Endothelial cell of umbilical vein (primary cell): ENCODE results near the gene RPEL1. TPM values are rescaled to one million over a fixed set of nuclear protein-coding genes. Genes with fewer than 3 reads are reported as not detected.

ENCODE experiments used
- BruUV-seq: library from RNA; stranded (reverse); fragments of 400-500 nt; replicated peaks from 2 replicates; lab custom pipeline; 2021; lab: Mats Ljungman, UMichigan
- CTCF ChIA-PET: fragments of 300-600, 350-600 bp; sonication (Branson Sonifier 250); formaldehyde crosslinking; loops from one replicate; lab custom pipeline; 2021; ENCODE audit warnings: antibody characterized with exemption, inconsistent platforms; lab: Charles Lee
- POLR2A ChIA-PET: fragments of 300-600, 350-600 bp; sonication (Branson Sonifier 250); formaldehyde crosslinking; loops from one replicate; lab custom pipeline; 2021; ENCODE audit warnings: antibody characterized with exemption, inconsistent platforms; lab: Charles Lee
- DNase-seq: peaks from one replicate; pipeline ENCODE4 v3.0.0-alpha.2; 2011; ENCODE audit warnings: low read depth, low spot score
- FAIRE-seq: peaks from 2 replicates; lab custom pipeline; 2011; peaks lifted over from hg19 to GRCh38; lab: Jason Lieb, UNC
- H2AFZ ChIP-seq: 2 replicates; pipeline ENCODE4 v1.6.0; 2012; ENCODE audit warnings: low read depth, low read length, control low read depth, inconsistent platforms
- H3K27ac ChIP-seq: 2 replicates; pipeline ENCODE4 v1.5.1; 2011; ENCODE audit warnings: low read depth, mild to moderate bottlenecking, control low read depth, low read length, moderate library complexity; ENCODE audit not compliant: insufficient read depth
- H3K27me3 ChIP-seq, 2 experiments: 2 replicates each; pipeline versions ENCODE4 v1.6.0 to v1.6.1; 2011; ENCODE audit warnings: low read length in 2 of 2, mixed read lengths in 1 of 2; ENCODE audit not compliant: control insufficient read depth in 2 of 2, insufficient read depth in 2 of 2
- H3K36me3 ChIP-seq, 2 experiments: 2 replicates in 1 of 2; 3 replicates in 1 of 2; pipeline ENCODE4 v1.5.1; 2011; ENCODE audit warnings: low read length in 2 of 2, mild to moderate bottlenecking in 1 of 2, moderate library complexity in 1 of 2; ENCODE audit not compliant: control insufficient read depth in 2 of 2, insufficient read depth in 2 of 2; ENCODE audit errors: extremely low read depth in 1 of 2
- H3K4me1 ChIP-seq: 3 replicates; pipeline ENCODE4 v1.5.1; 2011; ENCODE audit warnings: mild to moderate bottlenecking, low read length; ENCODE audit not compliant: control insufficient read depth, insufficient read depth; ENCODE audit errors: extremely low read depth
- H3K4me2 ChIP-seq: 2 replicates; pipeline ENCODE4 v1.6.1; 2011; ENCODE audit warnings: low read length, control low read depth, mixed read lengths; ENCODE audit not compliant: insufficient read depth
- H3K4me3 ChIP-seq, 3 experiments: fragments of 200-600 bp in 1 of 3; sonication (generic), shearing (Covaris generic) in 1 of 3; replicated peaks in 1 of 3; 2 replicates each; pipeline ENCODE4 v1.5.1; 2011 to 2016; ENCODE audit warnings: control low read depth in 3 of 3, low read length in 3 of 3, mild to moderate bottlenecking in 2 of 3, inconsistent platforms in 1 of 3, low read depth in 1 of 3, moderate library complexity in 1 of 3; ENCODE audit not compliant: insufficient read depth in 1 of 3
- H3K79me2 ChIP-seq: 2 replicates; pipeline ENCODE4 v1.6.0; 2012; ENCODE audit warnings: low read length, inconsistent platforms; ENCODE audit not compliant: control insufficient read depth, insufficient read depth
- H3K9ac ChIP-seq: replicated peaks from 2 replicates; pipeline ENCODE3; 2011; ENCODE audit warnings: low read length, control low read depth; ENCODE audit not compliant: insufficient read depth; ENCODE audit errors: extremely low read depth
- H3K9me1 ChIP-seq: replicated peaks from 3 replicates; pipeline ENCODE4 v1.6.0; 2011; ENCODE audit warnings: mild to moderate bottlenecking, low read length; ENCODE audit not compliant: control insufficient read depth, insufficient read depth; ENCODE audit errors: extremely low read depth
- H3K9me3 ChIP-seq: replicated peaks from 2 replicates; pipeline ENCODE4 v1.5.1; 2012; ENCODE audit warnings: low read length, inconsistent platforms; ENCODE audit not compliant: control insufficient read depth, insufficient read depth
- H4K20me1 ChIP-seq: replicated peaks from 2 replicates; pipeline ENCODE3; 2011; ENCODE audit warnings: mild to moderate bottlenecking, low read length; ENCODE audit not compliant: control insufficient read depth, insufficient read depth; ENCODE audit errors: extremely low read depth
- CTCF ChIP-seq, 2 donors: IDR thresholded peaks; 1 replicate in 1 of 2; 2 replicates in 1 of 2; pipeline ENCODE4 v1.5.1; 2011; ENCODE audit warnings: low read length in 2 of 2, mild to moderate bottlenecking in 2 of 2, moderate library complexity in 2 of 2, control low read depth in 1 of 2, inconsistent platforms in 1 of 2, low read depth in 1 of 2; ENCODE audit not compliant: insufficient read depth in 1 of 2; ENCODE audit errors: extremely low read depth in 1 of 2
- EZH2 ChIP-seq: IDR thresholded peaks from 2 replicates; pipeline ENCODE4 v1.6.1; 2012; ENCODE audit warnings: borderline replicate concordance, low read depth, mild to moderate bottlenecking, moderate library complexity, low read length, inconsistent platforms; ENCODE audit not compliant: severe bottlenecking
- FOS ChIP-seq: IDR thresholded peaks from 2 replicates; pipeline ENCODE4 v1.6.1; 2011; ENCODE audit warnings: mild to moderate bottlenecking, low read length, moderate library complexity, borderline replicate concordance; ENCODE audit not compliant: insufficient read depth
- GATA2 ChIP-seq: IDR thresholded peaks from 2 replicates; pipeline ENCODE4 v1.7.0; 2011; ENCODE audit warnings: low read depth, mild to moderate bottlenecking, moderate library complexity, mixed read lengths, low read length; ENCODE audit not compliant: insufficient read length, insufficient read depth
- JUN ChIP-seq: IDR thresholded peaks from 2 replicates; pipeline ENCODE4 v1.6.1; 2011; ENCODE audit warnings: borderline replicate concordance, low read depth; ENCODE audit not compliant: insufficient read length, insufficient read depth
- MAX ChIP-seq: IDR thresholded peaks from 2 replicates; pipeline ENCODE4 v1.6.1; 2011; ENCODE audit not compliant: insufficient read depth, insufficient read length
- MYC ChIP-seq: IDR thresholded peaks from one replicate; pipeline ENCODE4 v1.6.1; 2011; ENCODE audit warnings: mild to moderate bottlenecking, low read depth, low read length
- POLR2A ChIP-seq: IDR thresholded peaks from 2 replicates; pipeline ENCODE4 v1.6.1; 2012; ENCODE audit warnings: low read depth, mild to moderate bottlenecking, control low read depth, low read length
- POLR2AphosphoS5 ChIP-seq: IDR thresholded peaks from 2 replicates; pipeline ENCODE4 v1.6.1; 2012; ENCODE audit warnings: low read depth, mild to moderate bottlenecking, control low read depth, low read length, moderate library complexity; ENCODE audit not compliant: insufficient read depth
- dilution Hi-C: fragments of 300-500 bp; cut with MboI; formaldehyde crosslinking; loops from one replicate; pipeline ENCODE4 v1.15.0; 2019; ENCODE audit warnings: low sequenced_read_pairs; ENCODE audit not compliant: extremely low pct_ligation_motif_present
- intact Hi-C: fragments of 100-400 bp; cut with micrococcal nuclease; formaldehyde crosslinking; loops from one replicate; pipeline ENCODE4 v1.10.0; 2022
- polyA plus RNA-seq, 4 experiments: library from polyadenylated mRNA; depleted of rRNA in 3 of 4; stranded (reverse) in 3 of 4; unstranded in 1 of 4; fragments of >200 nt; gene quantifications; 2 replicates each; pipeline versions ENCODE4 v1.2.1 to v1.2.3, GENCODE V29; 2011 to 2012; ENCODE audit warnings: missing spikeins in 1 of 4
- total RNA-seq: library from RNA; stranded (reverse); gene quantifications from 2 replicates; pipeline ENCODE4 v1.2.3, GENCODE V29; 2021

The RPEL1 gene
- total and polyA plus RNA-seq, 2 donors (not counting 3 experiments of a cell fraction or from before 2014, with no cell fraction given), result 0.04 TPM; not detected in 1

- Histone ChIP-seq H3K27me3 (no peaks in the 10 kb centered on the region), H3K4me1 (peaks cover 32% of the 10 kb centered on the region), H3K27ac (peak overlapping the region; percentile 97), H3K36me3 (no peaks in the 10 kb centered on the region), H3K9me3 (no peaks in the 10 kb centered on the region), H2AFZ (no peak overlapping the region), H3K4me3 (no peak overlapping the region), H4K20me1 (no peaks in the 10 kb centered on the region), H3K9me1 (no peaks in the 10 kb centered on the region), H3K79me2 (no peaks in the 10 kb centered on the region), H3K9ac (peak overlapping the region; percentile 62), H3K4me2 (no peak overlapping the region)
- BruUV-seq, result no TSS peak
- intact Hi-C loops, result no loop called here
- dilution Hi-C loops, result no loop called here
- FAIRE-seq (no peak), DNase-seq (peak; percentile 22)
- POLR2A ChIA-PET, result interaction anchor here (1.1 to 3.3 kb wide), 2 partner anchors 40 to 314 kb away, joined by 4 to 28 read pairs; partner anchors contain the start of genes CNNM2 and NT5C2
- CTCF ChIA-PET, result interaction anchor here (1.1 to 6.9 kb wide), 4 partner anchors 12 to 74 kb away, joined by 4 to 57 read pairs (median 7); partner anchors contain the start of gene NT5C2
- TF ChIP-seq GATA2 (peak; percentile 70), MYC (no peak)
Observed at GRCh38 chr10:103232131-103232673, 13.5 kb upstream of the RPEL1 start.

- FAIRE-seq, result no peak
- POLR2A ChIA-PET, result no interaction called here
- no peak overlapping the region for H3K4me2 ChIP-seq
Observed at GRCh38 chr10:103232772-103233488, 12.8 kb upstream of the RPEL1 start.

More at GRCh38 chr10:103232772-103233488, 12.8 kb upstream of the RPEL1 start:
- peak overlapping the region; percentile 43 for H3K27ac ChIP-seq
- no peak for TF ChIP-seq MYC
- TF ChIP-seq JUN, result no peak
- no peak for TF ChIP-seq MAX
- TF ChIP-seq GATA2, result no peak
- TF ChIP-seq CTCF (IDR thresholded peaks at IDR 0.05; ENCODE audit: extremely low read depth in 1 of 2, insufficient read depth in 1 of 2, low read depth in 1 of 2, low read length in 2 of 2), result no peak
- TF ChIP-seq POLR2A, result no peak
- no peak for TF ChIP-seq POLR2AphosphoS5
- no peak for TF ChIP-seq FOS
- no peak for TF ChIP-seq EZH2
- intact Hi-C loops, result no loop called here
- H3K9ac ChIP-seq, result no peak overlapping the region
- CTCF ChIA-PET, result interaction anchor here (0.9 to 6.9 kb wide), 2 partner anchors 11 to 78 kb away, joined by 3 to 57 read pairs; no protein-coding TSS in a partner anchor
- no peak overlapping the region for H2AFZ ChIP-seq
- no peak for DNase-seq
- no peaks in the 10 kb centered on the region for H4K20me1 ChIP-seq
- H3K9me3 ChIP-seq, result no peaks in the 10 kb centered on the region
- no TSS peak for BruUV-seq
- no peaks in the 10 kb centered on the region for H3K79me2 ChIP-seq
- H3K4me1 ChIP-seq, result peaks cover 32% of the 10 kb centered on the region
- no peak overlapping the region for H3K4me3 ChIP-seq
- H3K27me3 ChIP-seq, result no peaks in the 10 kb centered on the region
- no peaks in the 10 kb centered on the region for H3K36me3 ChIP-seq
- dilution Hi-C loops, result no loop called here
- H3K9me1 ChIP-seq, result no peaks in the 10 kb centered on the region
